ENCODE measurements around the gene OPN1MW2. TPM values are rescaled to one million over a fixed set of nuclear protein-coding genes. Genes with fewer than 3 reads are reported as not detected.
"Not testable (repeated sequence)": the region's sequence is repeated elsewhere in the genome, so short reads cannot be mapped to it uniquely, and the experiment has no call there.

OPN1MW2 gene
- total RNA-seq (2012; rRNA removed): not detected in 2 replicates

DNA sequence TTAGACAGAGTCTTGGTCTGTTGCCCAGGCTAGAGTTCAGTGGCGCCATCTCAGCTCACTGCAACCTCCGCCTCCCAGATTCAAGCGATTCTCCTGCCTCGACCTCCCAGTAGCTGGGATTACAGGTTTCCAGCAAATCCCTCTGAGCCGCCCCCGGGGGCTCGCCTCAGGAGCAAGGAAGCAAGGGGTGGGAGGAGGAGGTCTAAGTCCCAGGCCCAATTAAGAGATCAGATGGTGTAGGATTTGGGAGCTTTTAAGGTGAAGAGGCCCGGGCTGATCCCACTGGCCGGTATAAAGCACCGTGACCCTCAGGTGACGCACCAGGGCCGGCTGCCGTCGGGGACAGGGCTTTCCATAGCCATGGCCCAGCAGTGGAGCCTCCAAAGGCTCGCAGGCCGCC lies at the start of gene OPN1MW2:
OPN1MW2 (plus strand) TSS at position 301 of the 400 bp plus-strand sequence; CDS start at position 361, 60 bp downstream.
- H3K4me3 ChIP-seq (ENCODE audit: low read length); H3K9ac ChIP-seq (ENCODE audit: low read depth, low read length); H3K27me3 ChIP-seq (ENCODE audit: control insufficient read depth, insufficient read depth, low read length); H3K36me3 ChIP-seq (ENCODE audit: insufficient read depth, low read length); H3K9me3 ChIP-seq (replicated peaks; ENCODE audit: low read length); H3K4me2 ChIP-seq (ENCODE audit: low read length); H3K4me1 ChIP-seq (ENCODE audit: control insufficient read depth, insufficient read depth, low read length): not testable (repeated sequence)

DNA sequence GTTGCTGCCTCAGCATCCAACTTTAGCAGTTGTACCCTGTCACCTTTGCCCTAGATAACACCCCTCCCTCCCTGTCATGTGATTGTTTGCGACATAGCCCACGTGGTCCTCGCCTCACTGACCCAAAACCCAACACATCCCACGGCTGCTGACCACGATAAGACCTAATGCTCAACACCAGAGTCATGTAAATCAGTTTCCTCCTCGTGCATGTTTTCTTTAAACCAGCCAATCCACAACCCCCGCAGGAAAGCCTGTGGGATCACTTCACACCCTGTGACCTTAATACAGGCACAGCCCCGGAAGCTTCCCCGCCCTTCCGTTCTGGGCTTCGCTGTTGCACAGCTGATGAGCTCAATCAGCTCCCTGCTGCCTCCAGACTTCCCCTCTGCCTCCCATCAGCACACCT lies 47.0 kb upstream of the OPN1MW2 start:
- H3K27me3 ChIP-seq (ENCODE audit: control insufficient read depth, insufficient read depth, low read length); H3K9ac ChIP-seq (ENCODE audit: low read depth, low read length): not testable (repeated sequence)

GRCh38 chrX:154174356-154174755 lies 45.2 kb upstream of the OPN1MW2 start:
- not testable (repeated sequence) for H3K4me2 ChIP-seq (ENCODE audit: low read length); H3K4me1 ChIP-seq (ENCODE audit: control insufficient read depth, insufficient read depth, low read length); H3K9ac ChIP-seq (ENCODE audit: low read depth, low read length)

More for the DNA sequence above, 47.0 kb upstream of the OPN1MW2 start:
- H3K4me2 ChIP-seq (ENCODE audit: low read length); H3K9me3 ChIP-seq (replicated peaks; ENCODE audit: low read length); H3K4me3 ChIP-seq (ENCODE audit: low read length); H3K4me1 ChIP-seq (ENCODE audit: control insufficient read depth, insufficient read depth, low read length); H3K36me3 ChIP-seq (ENCODE audit: insufficient read depth, low read length): not testable (repeated sequence)

DNA sequence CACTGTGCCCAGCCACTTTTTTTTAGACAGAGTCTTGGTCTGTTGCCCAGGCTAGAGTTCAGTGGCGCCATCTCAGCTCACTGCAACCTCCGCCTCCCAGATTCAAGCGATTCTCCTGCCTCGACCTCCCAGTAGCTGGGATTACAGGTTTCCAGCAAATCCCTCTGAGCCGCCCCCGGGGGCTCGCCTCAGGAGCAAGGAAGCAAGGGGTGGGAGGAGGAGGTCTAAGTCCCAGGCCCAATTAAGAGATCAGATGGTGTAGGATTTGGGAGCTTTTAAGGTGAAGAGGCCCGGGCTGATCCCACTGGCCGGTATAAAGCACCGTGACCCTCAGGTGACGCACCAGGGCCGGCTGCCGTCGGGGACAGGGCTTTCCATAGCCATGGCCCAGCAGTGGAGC lies 37.3 kb upstream of the OPN1MW2 start, which contains the start of gene OPN1MW:
OPN1MW (plus strand) TSS at position 301 of the 400 bp plus-strand sequence; CDS start at position 383, 82 bp downstream.
- H3K4me2 ChIP-seq (ENCODE audit: low read length); H3K36me3 ChIP-seq (ENCODE audit: insufficient read depth, low read length); H3K27me3 ChIP-seq (ENCODE audit: control insufficient read depth, insufficient read depth, low read length); H3K9ac ChIP-seq (ENCODE audit: low read depth, low read length); H3K9me3 ChIP-seq (replicated peaks; ENCODE audit: low read length); H3K4me1 ChIP-seq (ENCODE audit: control insufficient read depth, insufficient read depth, low read length); H3K4me3 ChIP-seq (ENCODE audit: low read length): not testable (repeated sequence)

More at GRCh38 chrX:154174356-154174755, 45.2 kb upstream of the OPN1MW2 start:
- not testable (repeated sequence) for H3K9me3 ChIP-seq (replicated peaks; ENCODE audit: low read length); H3K4me3 ChIP-seq (ENCODE audit: low read length); H3K27me3 ChIP-seq (ENCODE audit: control insufficient read depth, insufficient read depth, low read length); H3K36me3 ChIP-seq (ENCODE audit: insufficient read depth, low read length)

- not testable (repeated sequence) for H3K4me1 ChIP-seq (ENCODE audit: control insufficient read depth, insufficient read depth, low read length); H3K4me2 ChIP-seq (ENCODE audit: low read length); H3K27me3 ChIP-seq (ENCODE audit: control insufficient read depth, insufficient read depth, low read length); H3K4me3 ChIP-seq (ENCODE audit: low read length); H3K9ac ChIP-seq (ENCODE audit: low read depth, low read length); H3K36me3 ChIP-seq (ENCODE audit: insufficient read depth, low read length); H3K9me3 ChIP-seq (replicated peaks; ENCODE audit: low read length)
These were observed 35.8 kb upstream of the OPN1MW2 start for GRCh38 chrX:154183794-154184193.

DNA sequence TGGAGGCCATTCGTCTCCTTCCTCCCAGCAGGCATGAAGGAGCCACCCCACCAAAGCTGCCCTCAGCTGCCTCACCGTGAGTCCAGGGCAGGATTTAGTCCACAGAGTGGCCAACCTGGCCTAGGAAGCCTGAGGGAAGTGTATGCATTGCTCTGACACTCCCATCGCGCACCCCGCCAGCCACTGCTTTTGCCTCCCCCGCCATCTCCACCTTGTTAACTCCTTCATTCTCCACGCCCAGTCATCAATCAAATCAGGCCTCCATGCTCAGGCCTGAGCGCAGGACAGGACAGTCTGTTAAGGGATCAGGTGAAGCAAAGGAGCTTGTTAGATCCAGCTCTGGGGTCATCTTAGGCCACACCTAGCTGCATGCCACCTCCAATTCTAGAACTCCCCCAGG lies 26.7 kb upstream of the OPN1MW2 start:
- H3K4me3 ChIP-seq (ENCODE audit: low read length); H3K36me3 ChIP-seq (ENCODE audit: insufficient read depth, low read length); H3K4me2 ChIP-seq (ENCODE audit: low read length); H3K9ac ChIP-seq (ENCODE audit: low read depth, low read length); H3K9me3 ChIP-seq (replicated peaks; ENCODE audit: low read length); H3K27me3 ChIP-seq (ENCODE audit: control insufficient read depth, insufficient read depth, low read length); H3K4me1 ChIP-seq (ENCODE audit: control insufficient read depth, insufficient read depth, low read length): not testable (repeated sequence)

GRCh38 chrX:154194316-154194715 lies 25.2 kb upstream of the OPN1MW2 start:
- H3K4me1 ChIP-seq (ENCODE audit: control insufficient read depth, insufficient read depth, low read length); H3K9me3 ChIP-seq (replicated peaks; ENCODE audit: low read length); H3K4me2 ChIP-seq (ENCODE audit: low read length); H3K27me3 ChIP-seq (ENCODE audit: control insufficient read depth, insufficient read depth, low read length); H3K9ac ChIP-seq (ENCODE audit: low read depth, low read length); H3K36me3 ChIP-seq (ENCODE audit: insufficient read depth, low read length); H3K4me3 ChIP-seq (ENCODE audit: low read length): not testable (repeated sequence)

DNA sequence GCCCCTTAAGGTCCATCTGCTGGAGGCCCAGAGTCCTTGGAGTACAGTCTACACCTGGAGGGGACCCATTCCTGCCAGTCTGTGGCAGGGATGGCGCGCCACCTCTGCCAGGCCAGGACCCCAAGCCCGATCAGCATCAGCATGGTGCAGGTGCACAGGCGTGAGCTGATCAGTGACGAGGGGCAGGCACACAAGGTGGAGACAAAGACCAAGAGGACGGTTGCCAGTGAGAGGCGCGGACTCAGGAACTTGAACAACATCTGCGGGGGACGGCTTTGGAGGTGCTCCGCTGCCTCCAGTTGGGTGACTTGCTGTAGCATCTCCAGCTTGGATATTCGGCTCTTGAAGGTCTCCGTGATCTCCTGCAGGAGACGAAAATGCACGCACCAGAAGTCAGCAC lies 23.1 kb upstream of the OPN1MW2 start:
- not testable (repeated sequence) for H3K27me3 ChIP-seq (ENCODE audit: control insufficient read depth, insufficient read depth, low read length); H3K36me3 ChIP-seq (ENCODE audit: insufficient read depth, low read length); H3K9me3 ChIP-seq (replicated peaks; ENCODE audit: low read length); H3K9ac ChIP-seq (ENCODE audit: low read depth, low read length); H3K4me2 ChIP-seq (ENCODE audit: low read length); H3K4me1 ChIP-seq (ENCODE audit: control insufficient read depth, insufficient read depth, low read length); H3K4me3 ChIP-seq (ENCODE audit: low read length)

DNA sequence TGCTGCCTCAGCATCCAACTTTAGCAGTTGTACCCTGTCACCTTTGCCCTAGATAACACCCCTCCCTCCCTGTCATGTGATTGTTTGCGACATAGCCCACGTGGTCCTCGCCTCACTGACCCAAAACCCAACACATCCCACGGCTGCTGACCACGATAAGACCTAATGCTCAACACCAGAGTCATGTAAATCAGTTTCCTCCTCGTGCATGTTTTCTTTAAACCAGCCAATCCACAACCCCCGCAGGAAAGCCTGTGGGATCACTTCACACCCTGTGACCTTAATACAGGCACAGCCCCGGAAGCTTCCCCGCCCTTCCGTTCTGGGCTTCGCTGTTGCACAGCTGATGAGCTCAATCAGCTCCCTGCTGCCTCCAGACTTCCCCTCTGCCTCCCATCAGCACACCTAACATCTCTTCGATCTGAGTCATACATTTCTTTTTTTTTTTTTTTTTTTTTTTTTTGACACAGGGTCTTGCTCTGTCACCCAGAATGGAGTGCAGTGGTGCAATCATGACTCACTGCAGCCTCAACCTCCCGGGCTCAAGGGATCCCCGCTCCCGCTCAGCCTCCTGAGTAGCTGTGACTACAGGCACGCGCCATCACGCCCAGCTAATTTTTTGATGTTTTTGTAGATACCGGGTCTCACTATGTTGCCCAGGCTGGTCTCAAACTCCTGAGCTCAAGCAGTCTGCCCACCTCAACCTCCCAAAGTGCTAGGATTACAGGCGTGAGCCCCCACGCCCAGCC lies 9.7 kb upstream of the OPN1MW2 start:
- H3K27me3 ChIP-seq (ENCODE audit: control insufficient read depth, insufficient read depth, low read length); H3K9me3 ChIP-seq (replicated peaks; ENCODE audit: low read length); H3K4me3 ChIP-seq (ENCODE audit: low read length); H3K9ac ChIP-seq (ENCODE audit: low read depth, low read length); H3K4me2 ChIP-seq (ENCODE audit: low read length); H3K36me3 ChIP-seq (ENCODE audit: insufficient read depth, low read length); H3K4me1 ChIP-seq (ENCODE audit: control insufficient read depth, insufficient read depth, low read length): not testable (repeated sequence)

GRCh38 chrX:154211057-154211456 lies 8.5 kb upstream of the OPN1MW2 start:
- not testable (repeated sequence) for H3K36me3 ChIP-seq (ENCODE audit: insufficient read depth, low read length); H3K27me3 ChIP-seq (ENCODE audit: control insufficient read depth, insufficient read depth, low read length); H3K9me3 ChIP-seq (replicated peaks; ENCODE audit: low read length); H3K4me2 ChIP-seq (ENCODE audit: low read length); H3K4me3 ChIP-seq (ENCODE audit: low read length); H3K4me1 ChIP-seq (ENCODE audit: control insufficient read depth, insufficient read depth, low read length); H3K9ac ChIP-seq (ENCODE audit: low read depth, low read length)

GRCh38 chrX:154211499-154211898 lies 8.1 kb upstream of the OPN1MW2 start:
- H3K9ac ChIP-seq (ENCODE audit: low read depth, low read length); H3K4me2 ChIP-seq (ENCODE audit: low read length); H3K4me3 ChIP-seq (ENCODE audit: low read length); H3K27me3 ChIP-seq (ENCODE audit: control insufficient read depth, insufficient read depth, low read length); H3K9me3 ChIP-seq (replicated peaks; ENCODE audit: low read length); H3K36me3 ChIP-seq (ENCODE audit: insufficient read depth, low read length); H3K4me1 ChIP-seq (ENCODE audit: control insufficient read depth, insufficient read depth, low read length): not testable (repeated sequence)

DNA sequence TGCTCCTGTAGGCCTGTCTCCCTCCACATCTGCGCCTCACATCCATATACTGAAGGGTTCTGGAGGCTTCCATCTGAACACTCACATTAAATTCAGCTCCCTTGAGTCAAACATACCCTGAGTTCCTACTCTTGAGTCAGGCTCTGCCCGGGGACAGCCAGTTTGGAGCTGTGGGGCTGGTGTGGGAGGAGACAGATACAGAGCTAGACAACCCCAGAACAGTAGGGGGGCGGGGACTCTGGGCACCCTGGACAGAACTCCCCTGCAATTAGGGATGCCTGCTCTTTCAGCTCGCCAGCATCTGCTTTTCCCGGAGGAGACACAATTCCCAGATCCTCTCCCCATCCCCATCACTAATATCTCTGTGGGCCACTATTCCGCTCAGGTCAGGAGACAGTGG lies 5.7 kb downstream of the OPN1MW2 start:
- H3K27me3 ChIP-seq (ENCODE audit: control insufficient read depth, insufficient read depth, low read length); H3K36me3 ChIP-seq (ENCODE audit: insufficient read depth, low read length); H3K4me3 ChIP-seq (ENCODE audit: low read length); H3K4me2 ChIP-seq (ENCODE audit: low read length); H3K9me3 ChIP-seq (replicated peaks; ENCODE audit: low read length); H3K9ac ChIP-seq (ENCODE audit: low read depth, low read length); H3K4me1 ChIP-seq (ENCODE audit: control insufficient read depth, insufficient read depth, low read length): not testable (repeated sequence)

Measured in skeletal muscle satellite cell (primary cell).